ENCODE results near the gene ETV5. TPM values are rescaled to one million over a fixed set of nuclear protein-coding genes. Genes with fewer than 3 reads are reported as not detected.

ETV5 gene
- total RNA-seq, 1 donor from 2014 or later = 54.1 TPM

DNA sequence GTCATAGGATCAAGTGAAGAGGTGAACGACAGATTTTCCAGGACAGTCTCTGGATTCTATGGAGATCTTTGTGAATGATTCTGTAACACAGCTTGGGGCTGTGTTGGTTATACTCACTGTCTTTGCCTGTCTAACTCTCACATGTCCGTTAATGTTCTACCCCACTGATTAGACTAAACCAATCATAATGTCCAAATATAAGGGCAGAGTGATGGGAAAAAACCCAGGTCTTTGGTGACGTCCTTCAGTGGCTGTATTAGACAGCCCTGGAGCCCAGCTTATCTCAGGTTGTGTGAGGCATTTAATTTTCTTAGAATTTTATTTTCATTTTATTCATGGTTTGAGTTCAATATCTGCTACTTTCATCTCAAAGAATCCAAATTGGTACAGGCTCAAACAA is 111.8 kb downstream of the ETV5 start:
- Mint-ChIP-seq H3K4me3 (ENCODE audit: low read depth) (no peak overlapping the region), H3K27me3 (peaks cover 11% of the 10 kb centered on the region), H3K36me3 (ENCODE audit: insufficient read depth) (no peaks in the 10 kb centered on the region), H3K27ac (no peak overlapping the region), H3K4me1 (ENCODE audit: low read depth) (no peaks in the 10 kb centered on the region), H3K9me3 (ENCODE audit: low read depth) (no peaks in the 10 kb centered on the region)
- TF ChIP-seq, protein P1, sequence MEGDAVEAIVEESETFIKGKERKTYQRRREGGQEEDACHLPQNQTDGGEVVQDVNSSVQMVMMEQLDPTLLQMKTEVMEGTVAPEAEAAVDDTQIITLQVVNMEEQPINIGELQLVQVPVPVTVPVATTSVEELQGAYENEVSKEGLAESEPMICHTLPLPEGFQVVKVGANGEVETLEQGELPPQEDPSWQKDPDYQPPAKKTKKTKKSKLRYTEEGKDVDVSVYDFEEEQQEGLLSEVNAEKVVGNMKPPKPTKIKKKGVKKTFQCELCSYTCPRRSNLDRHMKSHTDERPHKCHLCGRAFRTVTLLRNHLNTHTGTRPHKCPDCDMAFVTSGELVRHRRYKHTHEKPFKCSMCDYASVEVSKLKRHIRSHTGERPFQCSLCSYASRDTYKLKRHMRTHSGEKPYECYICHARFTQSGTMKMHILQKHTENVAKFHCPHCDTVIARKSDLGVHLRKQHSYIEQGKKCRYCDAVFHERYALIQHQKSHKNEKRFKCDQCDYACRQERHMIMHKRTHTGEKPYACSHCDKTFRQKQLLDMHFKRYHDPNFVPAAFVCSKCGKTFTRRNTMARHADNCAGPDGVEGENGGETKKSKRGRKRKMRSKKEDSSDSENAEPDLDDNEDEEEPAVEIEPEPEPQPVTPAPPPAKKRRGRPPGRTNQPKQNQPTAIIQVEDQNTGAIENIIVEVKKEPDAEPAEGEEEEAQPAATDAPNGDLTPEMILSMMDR (IDR thresholded peaks at IDR 0.05; ENCODE audit: unreplicated experiment) = no peak
- no peak for DNase-seq (ENCODE audit: low spot score, unreplicated experiment)

Other genes starting within 250 kb of the ETV5 start
- 205 and 230 TPM in 2 replicates for gene TRA2B, start 171.1 kb downstream of the ETV5 start, total RNA-seq